HEK293 (cell line): ENCODE measurements around the gene CD37.
A peak's percentile ranks its signal among the peaks of the same experiment; 100 is the strongest.

Experiments used
- CTCF ChIA-PET: fragments of 350-600 bp; formaldehyde crosslinking; extraction: SDS; loops from one replicate; lab custom pipeline; 2021; ENCODE audit warnings: antibody characterized with exemption; lab: Yijun Ruan, JAX
- POLR2A ChIA-PET: fragments of 300-600 bp; formaldehyde crosslinking; extraction: SDS; loops from one replicate; lab custom pipeline; 2020; ENCODE audit warnings: antibody characterized with exemption, inconsistent platforms; lab: Yijun Ruan, JAX
- H3K27ac ChIP-seq: fragments of 200-500 bp; sonication (Bioruptor generic); 2 replicates; pipeline ENCODE4 v1.5.1; 2014; ENCODE audit warnings: low read depth, low read length, control low read depth, inconsistent platforms; ENCODE audit errors: extremely low read depth
- H3K36me3 ChIP-seq, 2 experiments: fragments of 200-500 bp in 1 of 2; sonication (Bioruptor generic) in 1 of 2; 1 replicate in 1 of 2; 2 replicates in 1 of 2; pipeline ENCODE4 v1.5.1; 2014 to 2017; ENCODE audit warnings: inconsistent platforms in 2 of 2, low read length in 2 of 2; ENCODE audit not compliant: control insufficient read depth in 2 of 2, insufficient read depth in 1 of 2
- H3K4me1 ChIP-seq: fragments of 200-500 bp; sonication (Bioruptor generic); 2 replicates; pipeline ENCODE4 v1.5.1; 2014; ENCODE audit warnings: mild to moderate bottlenecking, low read length, inconsistent platforms; ENCODE audit not compliant: control insufficient read depth, insufficient read depth
- H3K4me3 ChIP-seq: 2 replicates; pipeline ENCODE4 v1.5.1; 2011; ENCODE audit warnings: low read depth, mild to moderate bottlenecking, control low read depth, low read length, moderate library complexity
- H3K9me3 ChIP-seq: fragments of 200-500 bp; sonication (Bioruptor generic); 2 replicates; pipeline ENCODE4 v1.5.1; 2014; ENCODE audit warnings: low read depth, low read length, inconsistent platforms; ENCODE audit not compliant: control insufficient read depth, insufficient read depth
- KLF17 ChIP-seq: fragments of 450-650 bp; formaldehyde crosslinking; IDR thresholded peaks from 2 replicates; pipeline ENCODE4 v1.5.1; 2016; ENCODE audit warnings: missing biosample characterization, missing genetic modification characterization
- SCRT1 ChIP-seq: fragments of 450-650 bp; formaldehyde crosslinking; IDR thresholded peaks from 2 replicates; pipeline ENCODE4 v1.5.1; 2016; ENCODE audit warnings: missing biosample characterization, missing genetic modification characterization, borderline replicate concordance
- SCRT2 ChIP-seq: fragments of 450-650 bp; formaldehyde crosslinking; IDR thresholded peaks from 2 replicates; pipeline ENCODE4 v1.5.1; 2016; ENCODE audit warnings: missing biosample characterization, missing genetic modification characterization
- SETDB1 ChIP-seq: IDR thresholded peaks from one replicate; pipeline ENCODE4 v1.6.1; 2017; ENCODE audit warnings: mild to moderate bottlenecking, low read length, moderate library complexity, mixed read lengths; ENCODE audit not compliant: insufficient read length
- ZBTB8A ChIP-seq: fragments of 450-650 bp; formaldehyde crosslinking; IDR thresholded peaks from 2 replicates; pipeline ENCODE4 v1.5.1; 2016; ENCODE audit warnings: missing biosample characterization, missing genetic modification characterization
- ZFHX2 ChIP-seq: fragments of 450-650 bp; formaldehyde crosslinking; conservative IDR thresholded peaks from 2 replicates; pipeline ENCODE4 v1.5.1; 2016; ENCODE audit warnings: missing biosample characterization, missing genetic modification characterization
- ZIC2 ChIP-seq: fragments of 450-650 bp; formaldehyde crosslinking; IDR thresholded peaks from 2 replicates; pipeline ENCODE4 v1.5.1; 2016; ENCODE audit warnings: missing biosample characterization, missing genetic modification characterization
- ZNF274 ChIP-seq, 2 experiments: fragments of 200-500 bp in 1 of 2; fragments of 450-650 bp in 1 of 2; sonication (Bioruptor generic) in 1 of 2; formaldehyde crosslinking in 1 of 2; IDR thresholded peaks; 2 replicates each; pipeline versions ENCODE4 v1.5.1 to v1.6.1; 2014 to 2016; ENCODE audit warnings: borderline replicate concordance in 1 of 2, inconsistent platforms in 1 of 2, low read length in 1 of 2, missing biosample characterization in 1 of 2, missing genetic modification characterization in 1 of 2
- ZNF350 ChIP-seq: fragments of 450-650 bp; formaldehyde crosslinking; IDR thresholded peaks from 2 replicates; pipeline ENCODE4 v1.5.0; 2017; ENCODE audit warnings: missing biosample characterization, mild to moderate bottlenecking, missing genetic modification characterization
- ZNF433 ChIP-seq: fragments of 450-650 bp; formaldehyde crosslinking; IDR thresholded peaks from 2 replicates; pipeline ENCODE4 v1.5.1; 2016; ENCODE audit warnings: missing biosample characterization, missing genetic modification characterization, low read depth
- ZNF510 ChIP-seq: fragments of 450-650 bp; formaldehyde crosslinking; IDR thresholded peaks from 2 replicates; pipeline ENCODE4 v1.5.1; 2018; ENCODE audit warnings: mild to moderate bottlenecking, missing genetic modification characterization, missing biosample characterization; ENCODE audit not compliant: insufficient replicate concordance
- ZNF549 ChIP-seq: fragments of 450-650 bp; IDR thresholded peaks from 2 replicates; pipeline ENCODE4 v1.5.1; 2018; ENCODE audit warnings: missing biosample characterization, missing genetic modification characterization, mild to moderate bottlenecking, inconsistent platforms, moderate library complexity
- ZNF558 ChIP-seq: fragments of 450-650 bp; formaldehyde crosslinking; IDR thresholded peaks from 2 replicates; pipeline ENCODE4 v1.5.1; 2016; ENCODE audit warnings: missing biosample characterization, missing genetic modification characterization
- ZNF777 ChIP-seq: fragments of 450-650 bp; formaldehyde crosslinking; IDR thresholded peaks from 2 replicates; pipeline ENCODE4 v1.5.1; 2017; ENCODE audit warnings: missing biosample characterization, missing genetic modification characterization, borderline replicate concordance
- ZNF785 ChIP-seq: fragments of 450-650 bp; formaldehyde crosslinking; IDR thresholded peaks from 2 replicates; pipeline ENCODE4 v1.5.1; 2016; ENCODE audit warnings: missing biosample characterization, missing genetic modification characterization
- ZSCAN5A ChIP-seq: fragments of 450-650 bp; formaldehyde crosslinking; IDR thresholded peaks from 2 replicates; pipeline ENCODE4 v1.5.1; 2016; ENCODE audit warnings: missing biosample characterization, missing genetic modification characterization
- ZXDB ChIP-seq: fragments of 450-650 bp; formaldehyde crosslinking; IDR thresholded peaks from 2 replicates; pipeline ENCODE4 v1.5.1; 2016; ENCODE audit warnings: missing biosample characterization, missing genetic modification characterization
- TF ChIP-seq, protein P1 (sequence below): fragments of 450-650 bp; formaldehyde crosslinking; IDR thresholded peaks from 2 replicates; pipeline ENCODE4 v1.5.1; 2016; ENCODE audit warnings: missing biosample characterization, missing genetic modification characterization
- TF ChIP-seq, protein P2 (sequence below): fragments of 450-650 bp; formaldehyde crosslinking; IDR thresholded peaks from 2 replicates; pipeline ENCODE4 v1.5.1; 2017; ENCODE audit warnings: missing biosample characterization, missing genetic modification characterization
- TF ChIP-seq, protein P3 (sequence below): fragments of 450-650 bp; formaldehyde crosslinking; conservative IDR thresholded peaks from 2 replicates; pipeline ENCODE4 v1.5.1; 2016; ENCODE audit warnings: low read depth, missing biosample characterization, missing genetic modification characterization
- TF ChIP-seq, protein P4 (sequence below): fragments of 450-650 bp; formaldehyde crosslinking; IDR thresholded peaks from 2 replicates; pipeline ENCODE4 v1.5.1; 2016; ENCODE audit warnings: missing biosample characterization, missing genetic modification characterization

CD37 gene

DNA sequence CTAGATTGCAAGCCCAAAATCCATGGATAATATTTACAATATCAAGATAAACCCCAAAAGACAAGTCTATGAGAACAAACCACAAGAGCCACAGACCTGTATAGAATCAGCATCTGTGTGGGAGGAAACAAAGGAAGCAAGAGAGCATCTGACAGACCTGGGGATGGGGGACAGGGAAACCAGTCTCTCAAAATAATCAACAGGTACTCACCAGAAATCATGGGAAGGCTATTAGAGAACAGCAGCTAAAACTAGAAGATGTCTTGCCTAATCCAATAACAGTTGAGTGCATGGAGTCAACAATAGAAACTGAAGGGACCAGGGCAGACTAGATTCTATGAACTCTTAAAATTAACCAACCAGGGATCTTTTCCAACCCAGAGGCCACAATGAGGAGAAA lies 18.9 kb upstream of the CD37 start:
- no peak overlapping the region for H3K27ac ChIP-seq
- no peak overlapping the region for H3K4me3 ChIP-seq
- TF ChIP-seq KLF17 (tag by site-specific recombination), result no peak
- TF ChIP-seq, protein P1, sequence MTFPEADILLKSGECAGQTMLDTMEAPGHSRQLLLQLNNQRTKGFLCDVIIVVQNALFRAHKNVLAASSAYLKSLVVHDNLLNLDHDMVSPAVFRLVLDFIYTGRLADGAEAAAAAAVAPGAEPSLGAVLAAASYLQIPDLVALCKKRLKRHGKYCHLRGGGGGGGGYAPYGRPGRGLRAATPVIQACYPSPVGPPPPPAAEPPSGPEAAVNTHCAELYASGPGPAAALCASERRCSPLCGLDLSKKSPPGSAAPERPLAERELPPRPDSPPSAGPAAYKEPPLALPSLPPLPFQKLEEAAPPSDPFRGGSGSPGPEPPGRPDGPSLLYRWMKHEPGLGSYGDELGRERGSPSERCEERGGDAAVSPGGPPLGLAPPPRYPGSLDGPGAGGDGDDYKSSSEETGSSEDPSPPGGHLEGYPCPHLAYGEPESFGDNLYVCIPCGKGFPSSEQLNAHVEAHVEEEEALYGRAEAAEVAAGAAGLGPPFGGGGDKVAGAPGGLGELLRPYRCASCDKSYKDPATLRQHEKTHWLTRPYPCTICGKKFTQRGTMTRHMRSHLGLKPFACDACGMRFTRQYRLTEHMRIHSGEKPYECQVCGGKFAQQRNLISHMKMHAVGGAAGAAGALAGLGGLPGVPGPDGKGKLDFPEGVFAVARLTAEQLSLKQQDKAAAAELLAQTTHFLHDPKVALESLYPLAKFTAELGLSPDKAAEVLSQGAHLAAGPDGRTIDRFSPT (tag by site-specific recombination), result no peak
- TF ChIP-seq, protein P2, sequence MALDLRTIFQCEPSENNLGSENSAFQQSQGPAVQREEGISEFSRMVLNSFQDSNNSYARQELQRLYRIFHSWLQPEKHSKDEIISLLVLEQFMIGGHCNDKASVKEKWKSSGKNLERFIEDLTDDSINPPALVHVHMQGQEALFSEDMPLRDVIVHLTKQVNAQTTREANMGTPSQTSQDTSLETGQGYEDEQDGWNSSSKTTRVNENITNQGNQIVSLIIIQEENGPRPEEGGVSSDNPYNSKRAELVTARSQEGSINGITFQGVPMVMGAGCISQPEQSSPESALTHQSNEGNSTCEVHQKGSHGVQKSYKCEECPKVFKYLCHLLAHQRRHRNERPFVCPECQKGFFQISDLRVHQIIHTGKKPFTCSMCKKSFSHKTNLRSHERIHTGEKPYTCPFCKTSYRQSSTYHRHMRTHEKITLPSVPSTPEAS, result no peak
- no peak for TF ChIP-seq ZSCAN5A (tag by site-specific recombination)
- TF ChIP-seq ZFHX2, result no peak
- peak; percentile 67; the same call in 1 of the 2 replicates for TF ChIP-seq SCRT1
- no peak for TF ChIP-seq ZNF777 (tag by site-specific recombination)
- no peak for TF ChIP-seq ZNF433 (tag by site-specific recombination)
- no peak for TF ChIP-seq ZNF785 (tag by site-specific recombination)
- TF ChIP-seq ZNF549 (tag by site-specific recombination), result no peak
- TF ChIP-seq, protein P3, sequence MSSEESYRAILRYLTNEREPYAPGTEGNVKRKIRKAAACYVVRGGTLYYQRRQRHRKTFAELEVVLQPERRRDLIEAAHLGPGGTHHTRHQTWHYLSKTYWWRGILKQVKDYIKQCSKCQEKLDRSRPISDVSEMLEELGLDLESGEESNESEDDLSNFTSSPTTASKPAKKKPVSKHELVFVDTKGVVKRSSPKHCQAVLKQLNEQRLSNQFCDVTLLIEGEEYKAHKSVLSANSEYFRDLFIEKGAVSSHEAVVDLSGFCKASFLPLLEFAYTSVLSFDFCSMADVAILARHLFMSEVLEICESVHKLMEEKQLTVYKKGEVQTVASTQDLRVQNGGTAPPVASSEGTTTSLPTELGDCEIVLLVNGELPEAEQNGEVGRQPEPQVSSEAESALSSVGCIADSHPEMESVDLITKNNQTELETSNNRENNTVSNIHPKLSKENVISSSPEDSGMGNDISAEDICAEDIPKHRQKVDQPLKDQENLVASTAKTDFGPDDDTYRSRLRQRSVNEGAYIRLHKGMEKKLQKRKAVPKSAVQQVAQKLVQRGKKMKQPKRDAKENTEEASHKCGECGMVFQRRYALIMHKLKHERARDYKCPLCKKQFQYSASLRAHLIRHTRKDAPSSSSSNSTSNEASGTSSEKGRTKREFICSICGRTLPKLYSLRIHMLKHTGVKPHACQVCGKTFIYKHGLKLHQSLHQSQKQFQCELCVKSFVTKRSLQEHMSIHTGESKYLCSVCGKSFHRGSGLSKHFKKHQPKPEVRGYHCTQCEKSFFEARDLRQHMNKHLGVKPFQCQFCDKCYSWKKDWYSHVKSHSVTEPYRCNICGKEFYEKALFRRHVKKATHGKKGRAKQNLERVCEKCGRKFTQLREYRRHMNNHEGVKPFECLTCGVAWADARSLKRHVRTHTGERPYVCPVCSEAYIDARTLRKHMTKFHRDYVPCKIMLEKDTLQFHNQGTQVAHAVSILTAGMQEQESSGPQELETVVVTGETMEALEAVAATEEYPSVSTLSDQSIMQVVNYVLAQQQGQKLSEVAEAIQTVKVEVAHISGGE (tag by site-specific recombination), result no peak
- TF ChIP-seq ZBTB8A (tag by site-specific recombination), result no peak
- no peak for TF ChIP-seq ZNF274 (IDR thresholded peaks at IDR 0.05; ENCODE audit: low read length)
- TF ChIP-seq ZNF274 (tag by site-specific recombination; IDR thresholded peaks at IDR 0.05; ENCODE audit: borderline replicate concordance), result no peak
- TF ChIP-seq SCRT2 (tag by site-specific recombination), result peak; percentile 77
- H3K36me3 ChIP-seq, result peaks cover under 1 to 6% of the 10 kb centered on the region in 2 experiments; a peak in 2 of 3 replicates
- CTCF ChIA-PET, result interaction anchor here (0.7 to 5.4 kb wide), 6 partner anchors 11 to 40 kb away, joined by 3 to 17 read pairs (median 10); no protein-coding TSS in a partner anchor
- no peaks in the 10 kb centered on the region for H3K9me3 ChIP-seq
- peaks cover 9% of the 10 kb centered on the region for H3K4me1 ChIP-seq
- POLR2A ChIA-PET, result no interaction called here

DNA sequence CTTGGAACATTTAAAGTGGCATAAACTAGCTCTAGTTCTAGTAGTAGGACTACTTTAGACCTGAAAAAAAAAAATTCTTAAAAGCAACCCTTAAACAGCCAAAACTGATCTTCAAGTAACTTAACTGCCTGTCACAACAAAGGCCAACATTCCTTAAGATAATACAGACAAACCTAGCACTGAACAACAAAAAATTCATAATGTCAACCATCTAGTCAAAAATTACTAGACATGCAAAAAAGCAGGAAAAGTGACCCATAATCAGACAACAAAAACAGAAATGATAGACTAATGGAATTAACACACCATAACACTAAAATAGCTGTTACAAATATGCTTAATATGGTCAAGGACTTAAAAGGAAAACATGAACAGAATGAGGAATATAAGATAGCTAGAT lies 16.9 kb upstream of the CD37 start:
- Histone ChIP-seq H3K4me3 (no peak overlapping the region), H3K27ac (no peak overlapping the region), H3K4me1 (peaks cover 9% of the 10 kb centered on the region), H3K9me3 (no peaks in the 10 kb centered on the region), H3K36me3 (peaks cover 0 to 6% of the 10 kb centered on the region in 2 experiments; a peak in 1 of 3 replicates)
- TF ChIP-seq, protein P4, sequence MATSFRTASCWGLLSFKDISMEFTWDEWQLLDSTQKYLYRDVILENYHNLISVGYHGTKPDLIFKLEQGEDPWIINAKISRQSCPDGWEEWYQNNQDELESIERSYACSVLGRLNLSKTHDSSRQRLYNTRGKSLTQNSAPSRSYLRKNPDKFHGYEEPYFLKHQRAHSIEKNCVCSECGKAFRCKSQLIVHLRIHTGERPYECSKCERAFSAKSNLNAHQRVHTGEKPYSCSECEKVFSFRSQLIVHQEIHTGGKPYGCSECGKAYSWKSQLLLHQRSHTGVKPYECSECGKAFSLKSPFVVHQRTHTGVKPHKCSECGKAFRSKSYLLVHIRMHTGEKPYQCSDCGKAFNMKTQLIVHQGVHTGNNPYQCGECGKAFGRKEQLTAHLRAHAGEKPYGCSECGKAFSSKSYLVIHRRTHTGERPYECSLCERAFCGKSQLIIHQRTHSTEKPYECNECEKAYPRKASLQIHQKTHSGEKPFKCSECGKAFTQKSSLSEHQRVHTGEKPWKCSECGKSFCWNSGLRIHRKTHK, result peak; percentile 99
- TF ChIP-seq ZNF558 (no peak), ZXDB (tag by site-specific recombination) (no peak), SETDB1 (peak; percentile 70), ZIC2 (tag by site-specific recombination) (no peak), ZNF510 (tag by site-specific recombination) (no peak), SCRT1 (no peak), ZNF350 (tag by site-specific recombination) (no peak)
- ChIA-PET POLR2A (interaction anchor here (0.6 kb wide), 1 partner anchor 60 kb away, joined by 3 read pairs; no protein-coding TSS in a partner anchor), CTCF (interaction anchor here (0.6 to 2.6 kb wide), 6 partner anchors 10 to 153 kb away, joined by 3 to 17 read pairs (median 4); no protein-coding TSS in a partner anchor)
